GM20431 (cell line): ENCODE measurements around the gene RNASE12.

Experiments used
- in situ Hi-C: fragments of 300-500 bp; cut with MseI, MboI; formaldehyde crosslinking; loops from one replicate; pipeline ENCODE4 v1.15.0; 2020; ENCODE audit warnings: low sequenced_read_pairs; ENCODE audit not compliant: unreplicated experiment

The RNASE12 gene

DNA sequence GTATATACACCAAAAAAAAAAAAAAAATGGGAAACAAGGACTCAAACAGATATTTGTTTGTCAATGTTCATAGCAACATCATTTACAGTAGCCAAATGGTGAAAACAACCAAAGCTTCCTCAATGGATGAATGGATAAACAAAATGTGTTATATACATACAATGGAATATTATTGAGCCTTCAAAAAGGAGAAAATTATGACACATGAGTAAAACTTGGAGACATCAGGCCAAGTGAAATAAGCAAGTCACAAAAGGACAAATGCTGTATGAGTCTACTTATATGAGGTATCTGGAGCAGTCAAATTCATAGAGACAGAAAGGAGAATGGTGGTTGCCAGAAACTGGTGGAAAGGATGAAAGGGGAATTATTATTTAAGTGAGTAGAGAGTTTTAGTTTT lies 38.2 kb downstream of the RNASE12 start:
- in situ Hi-C loops = no loop called here

DNA sequence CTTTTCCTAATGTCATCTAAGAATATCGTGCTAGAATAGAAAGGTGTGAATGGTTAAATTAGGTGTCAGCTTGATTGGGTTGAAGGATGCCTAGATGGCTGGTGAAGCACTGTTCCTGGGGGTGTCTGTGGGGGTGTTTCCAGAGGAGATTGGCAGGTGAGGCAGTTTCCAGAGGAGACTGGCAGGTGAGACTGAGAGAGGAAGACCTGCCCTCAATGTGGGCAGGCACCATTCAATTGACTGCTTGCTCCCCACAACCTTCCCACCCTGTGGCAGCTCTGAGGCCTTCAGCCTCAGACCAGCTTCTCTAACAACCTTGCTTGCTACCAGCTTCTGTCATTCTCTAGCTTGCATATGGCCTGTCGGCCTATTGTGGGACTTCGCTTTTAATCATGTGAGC lies 39.6 kb downstream of the RNASE12 start:
- in situ Hi-C loops = no loop called here

DNA sequence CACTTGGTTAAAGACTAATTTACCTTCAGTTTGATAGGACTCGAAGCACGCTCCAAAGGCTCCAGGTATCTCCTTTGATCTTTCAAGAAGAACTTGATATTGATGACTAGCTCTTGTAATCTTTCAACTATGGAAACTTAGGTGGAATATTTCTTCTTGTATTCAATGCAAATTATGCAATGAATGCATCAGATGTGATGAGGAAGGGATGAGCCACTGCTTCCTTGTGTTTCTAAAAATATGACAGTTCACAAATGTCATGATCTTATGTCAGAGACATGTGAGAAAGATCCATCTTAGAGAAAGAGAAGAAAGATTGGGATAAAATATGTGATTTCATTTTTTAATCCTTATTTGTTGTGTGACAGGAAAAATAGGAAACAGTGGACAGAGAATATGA lies 40.2 kb downstream of the RNASE12 start:
- in situ Hi-C loops = no loop called here

DNA sequence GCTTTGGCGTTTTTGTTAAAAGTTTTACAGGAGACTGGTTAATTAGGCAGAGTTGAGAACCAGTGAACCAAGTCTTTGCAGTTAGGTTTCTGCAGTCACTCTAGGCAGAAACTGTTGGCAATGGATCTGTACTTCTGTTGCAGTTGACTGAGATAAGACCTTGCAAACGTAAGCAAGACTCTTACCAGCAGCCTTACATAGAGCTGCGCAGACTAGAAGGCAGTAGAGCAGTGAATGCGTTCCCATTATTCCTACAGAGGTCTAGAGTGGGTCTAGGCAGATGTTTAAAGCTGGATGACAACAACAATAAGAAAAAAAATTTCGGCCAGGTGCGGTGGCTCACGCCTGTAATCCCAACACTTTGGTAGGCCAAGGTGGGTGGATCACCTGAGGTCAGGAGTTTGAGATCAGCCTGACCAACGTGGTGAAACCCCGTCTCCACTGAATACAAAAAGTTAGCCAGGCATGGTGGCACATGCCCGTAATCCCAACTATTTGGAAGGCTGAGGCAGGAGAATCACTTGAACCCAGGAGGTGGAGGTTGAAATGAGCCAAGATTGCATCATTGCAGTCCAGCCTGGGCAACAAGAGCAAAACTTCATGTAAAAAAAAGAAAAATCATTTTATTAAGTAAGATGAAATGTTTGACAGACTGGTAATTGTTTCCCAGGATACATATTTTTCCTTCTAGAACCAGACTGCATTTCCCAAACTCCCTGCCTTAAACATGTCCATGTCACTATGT lies 42.6 kb downstream of the RNASE12 start:
- in situ Hi-C loops = no loop called here

DNA sequence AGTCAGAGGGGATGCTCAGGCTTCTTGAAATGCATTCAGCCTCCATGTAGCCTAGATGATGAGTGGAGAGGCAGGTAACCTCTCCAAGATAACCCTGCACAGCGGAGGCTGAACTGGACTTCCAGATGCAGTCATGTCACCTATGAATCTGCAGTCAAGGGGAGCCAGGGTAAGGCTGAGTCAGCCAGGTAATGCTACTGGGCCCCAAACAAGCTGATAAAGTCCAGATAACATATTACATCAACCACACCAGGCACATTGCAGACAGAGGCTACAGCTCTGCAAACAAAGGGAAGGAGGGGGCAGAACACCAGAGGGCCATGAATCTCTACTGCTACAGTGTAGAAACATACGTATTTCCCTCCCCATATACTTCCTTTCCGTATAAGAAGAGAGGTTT lies 44.3 kb downstream of the RNASE12 start:
- in situ Hi-C loops = no loop called here
